GM23248 (cell line): ENCODE data around the gene PABPN1L. TPM values are rescaled to one million over a fixed set of nuclear protein-coding genes. Genes with fewer than 3 reads are reported as not detected.
"Not testable (repeated sequence)": the region's sequence is repeated elsewhere in the genome, so short reads cannot be mapped to it uniquely, and the experiment has no call there.

ENCODE experiments used
- DNase-seq: peaks from one replicate; pipeline ENCODE4 v3.0.0-alpha.2; 2015
- H2AFZ ChIP-seq: fragments of 200-600 bp; sonication (generic); 2 replicates; pipeline ENCODE4 v1.6.1; 2016; ENCODE audit warnings: antibody characterized with exemption
- H3F3A ChIP-seq: fragments of 200-600 bp; sonication (generic); 2 replicates; pipeline ENCODE4 v1.6.1; 2016; ENCODE audit warnings: mild to moderate bottlenecking, antibody characterized with exemption, mixed run types; ENCODE audit not compliant: insufficient read depth
- H3K27ac ChIP-seq: fragments of 200-600 bp; sonication (generic); 2 replicates; pipeline ENCODE4 v1.5.1; 2016; ENCODE audit warnings: mild to moderate bottlenecking
- H3K27me3 ChIP-seq: fragments of 200-600 bp; sonication (generic); replicated peaks from 2 replicates; pipeline ENCODE4 v1.6.1; 2016; ENCODE audit warnings: mild to moderate bottlenecking; ENCODE audit not compliant: insufficient read depth
- H3K36me3 ChIP-seq: fragments of 200-600 bp; sonication (generic); 2 replicates; pipeline ENCODE4 v1.6.1; 2016; ENCODE audit warnings: low read depth, mild to moderate bottlenecking
- H3K4me1 ChIP-seq: fragments of 200-600 bp; sonication (generic); 2 replicates; pipeline ENCODE4 v1.6.1; 2016; ENCODE audit warnings: mild to moderate bottlenecking; ENCODE audit not compliant: insufficient read depth
- H3K4me2 ChIP-seq: fragments of 200-600 bp; sonication (generic); one replicate; pipeline ENCODE4 v1.6.1; 2016; ENCODE audit warnings: mild to moderate bottlenecking; ENCODE audit not compliant: unreplicated experiment
- H3K4me3 ChIP-seq: fragments of 200-600 bp; sonication (generic); 2 replicates; pipeline ENCODE4 v1.5.1; 2016; ENCODE audit warnings: mild to moderate bottlenecking
- H3K79me2 ChIP-seq: fragments of 200-600 bp; sonication (generic); 2 replicates; pipeline ENCODE4 v1.6.1; 2016; ENCODE audit warnings: mild to moderate bottlenecking; ENCODE audit not compliant: insufficient read depth
- H3K9ac ChIP-seq: fragments of 200-600 bp; sonication (generic); 2 replicates; pipeline ENCODE4 v1.6.1; 2016; ENCODE audit warnings: mild to moderate bottlenecking
- H3K9me2 ChIP-seq: fragments of 200-600 bp; sonication (generic); 2 replicates; pipeline ENCODE4 v1.6.1; 2016; ENCODE audit warnings: mixed run types, mild to moderate bottlenecking, moderate library complexity; ENCODE audit not compliant: insufficient read depth
- H3K9me3 ChIP-seq: fragments of 200-600 bp; sonication (generic); one replicate; pipeline ENCODE4 v1.6.1; 2017; ENCODE audit warnings: low read depth
- H4K20me1 ChIP-seq: fragments of 200-600 bp; sonication (generic); 2 replicates; pipeline ENCODE4 v1.6.0; 2016; ENCODE audit not compliant: insufficient read depth
- EZH2 ChIP-seq: fragments of 200-600 bp; sonication (generic); IDR thresholded peaks from 2 replicates; pipeline ENCODE4 v1.6.1; 2018; ENCODE audit warnings: antibody characterized with exemption, mild to moderate bottlenecking; ENCODE audit not compliant: insufficient read depth, poor library complexity, severe bottlenecking
- EZH2phosphoT487 ChIP-seq: fragments of 200-600 bp; sonication (generic); IDR thresholded peaks from 2 replicates; pipeline ENCODE4 v1.6.1; 2018; ENCODE audit warnings: antibody characterized with exemption, moderate library complexity, mild to moderate bottlenecking, low read depth; ENCODE audit not compliant: insufficient read depth
- WGBS, 2 experiments: methylation state at CpG; one replicate each; pipeline ENCODE4 v1.1.6; 2015 to 2017; ENCODE audit warnings: low lambda C conversion rate in 2 of 2, low coverage in 1 of 2; ENCODE audit errors: missing lambda C conversion rate in 2 of 2; 5-methylcytosine and 5-hydroxymethylcytosine counted together
- in situ Hi-C: fragments of 300-500 bp; cut with MboI; formaldehyde crosslinking; loops from 2 replicates; pipeline ENCODE4 v1.15.0; 2020
- polyA plus RNA-seq: library from polyadenylated mRNA; unstranded; fragments of >200 nt; fragmentation: Nextera tagmentation; extraction: Ambion mirVana; gene quantifications from 2 replicates; pipeline ENCODE4 v1.2.1, GENCODE V29; 2016
- total RNA-seq: library from RNA; depleted of rRNA; stranded (reverse); fragments of >200 nt; shearing (Covaris generic); gene quantifications from 2 replicates; pipeline ENCODE4 v1.2.3, GENCODE V29; 2014

The PABPN1L gene
- total and polyA plus RNA-seq, 2 experiments from 2014 or later: not detected

- in situ Hi-C loops: no loop called here
Measured at GRCh38 chr16:88894681-88895300, 28.3 kb upstream of the PABPN1L start.

GRCh38 chr16:88894266-88894665 is 27.8 kb upstream of the PABPN1L start:
- H3K9me2 ChIP-seq, in situ Hi-C loops, H2AFZ ChIP-seq, H3K4me3 ChIP-seq, H3K4me1 ChIP-seq, H3K9ac ChIP-seq, H3K9me3 ChIP-seq, H3K27me3 ChIP-seq, H3K27ac ChIP-seq, H4K20me1 ChIP-seq, H3K79me2 ChIP-seq, DNase-seq, H3K4me2 ChIP-seq, H3K36me3 ChIP-seq, H3F3A ChIP-seq: not testable (repeated sequence)
- 79 to 89% methylated on average over 3 to 6 of the region's 6 CpGs for whole genome bisulfite sequencing, 2 experiments

More at GRCh38 chr16:88894681-88895300, 28.3 kb upstream of the PABPN1L start:
- Histone ChIP-seq H4K20me1 (no peaks in the 10 kb centered on the region), H3K27ac (no peak overlapping the region), H3K4me2 (no peak overlapping the region), H2AFZ (no peak overlapping the region), H3K79me2 (no peaks in the 10 kb centered on the region), H3K9me2 (no peaks in the 10 kb centered on the region), H3K4me1 (no peaks in the 10 kb centered on the region), H3K27me3 (no peaks in the 10 kb centered on the region), H3K9ac (no peak overlapping the region), H3K9me3 (no peaks in the 10 kb centered on the region), H3F3A (no peaks in the 10 kb centered on the region), H3K36me3 (no peaks in the 10 kb centered on the region), H3K4me3 (no peak overlapping the region)
- WGBS, 2 experiments: 77 to 80% methylated on average over 21 of the region's 21 CpGs
- TF ChIP-seq EZH2 (no peak), EZH2phosphoT487 (no peak)
- no peak for DNase-seq

DNA sequence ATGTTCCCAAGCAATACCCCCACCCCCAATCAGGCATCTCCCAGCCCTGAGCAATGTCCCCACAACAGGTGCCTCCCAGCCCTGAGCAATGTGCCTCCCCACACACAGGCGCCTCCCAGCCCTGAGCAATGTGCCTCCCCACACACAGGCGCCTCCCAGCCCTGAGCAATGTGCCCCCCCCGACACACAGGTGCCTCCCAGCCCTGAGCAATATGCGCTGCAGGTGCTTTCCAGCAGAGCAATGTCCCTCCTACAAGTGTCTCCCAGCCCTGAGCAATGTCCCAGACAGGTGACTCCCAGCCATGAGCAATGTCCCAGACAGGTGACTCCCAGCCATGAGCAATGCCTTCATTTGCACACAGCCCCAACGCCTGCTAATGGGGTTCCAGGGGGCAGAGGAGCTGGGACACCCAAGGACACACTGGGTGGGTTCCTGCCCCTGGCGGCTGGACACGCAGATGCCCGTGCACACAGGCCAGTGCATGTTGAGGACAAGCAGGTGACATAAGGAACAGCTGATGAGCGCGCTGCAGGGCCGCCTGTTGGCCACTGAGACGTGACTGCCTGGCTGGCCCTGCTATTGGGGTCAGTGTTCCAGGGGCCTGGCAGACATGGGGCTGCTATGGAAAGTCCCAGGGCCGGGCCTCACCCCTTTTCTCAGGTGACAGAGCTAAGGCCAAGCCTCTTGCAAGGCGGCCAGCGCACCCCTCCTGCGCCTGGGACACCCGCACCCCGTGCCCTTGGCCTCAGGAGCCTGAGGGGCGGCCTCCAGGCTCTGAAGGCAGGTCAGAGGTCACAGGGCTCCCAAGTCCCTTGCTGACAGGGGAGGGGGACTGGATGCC is 26.9 kb upstream of the PABPN1L start:
- no peaks in the 10 kb centered on the region for H3F3A ChIP-seq
- no peak overlapping the region for H3K27ac ChIP-seq
- no peak overlapping the region for H2AFZ ChIP-seq
- no peak overlapping the region for H3K4me2 ChIP-seq
- H4K20me1 ChIP-seq: no peaks in the 10 kb centered on the region
- TF ChIP-seq EZH2phosphoT487: no peak
- no peak overlapping the region for H3K4me3 ChIP-seq
- WGBS, 2 experiments: 81% methylated on average over 18 to 19 of the region's 19 CpGs
- H3K36me3 ChIP-seq: no peaks in the 10 kb centered on the region
- no peaks in the 10 kb centered on the region for H3K27me3 ChIP-seq
- no peaks in the 10 kb centered on the region for H3K4me1 ChIP-seq
- no peak overlapping the region for H3K9ac ChIP-seq
- no peaks in the 10 kb centered on the region for H3K79me2 ChIP-seq
- H3K9me2 ChIP-seq: no peaks in the 10 kb centered on the region
- no peak for DNase-seq
- in situ Hi-C loops: no loop called here
- H3K9me3 ChIP-seq: no peaks in the 10 kb centered on the region

DNA sequence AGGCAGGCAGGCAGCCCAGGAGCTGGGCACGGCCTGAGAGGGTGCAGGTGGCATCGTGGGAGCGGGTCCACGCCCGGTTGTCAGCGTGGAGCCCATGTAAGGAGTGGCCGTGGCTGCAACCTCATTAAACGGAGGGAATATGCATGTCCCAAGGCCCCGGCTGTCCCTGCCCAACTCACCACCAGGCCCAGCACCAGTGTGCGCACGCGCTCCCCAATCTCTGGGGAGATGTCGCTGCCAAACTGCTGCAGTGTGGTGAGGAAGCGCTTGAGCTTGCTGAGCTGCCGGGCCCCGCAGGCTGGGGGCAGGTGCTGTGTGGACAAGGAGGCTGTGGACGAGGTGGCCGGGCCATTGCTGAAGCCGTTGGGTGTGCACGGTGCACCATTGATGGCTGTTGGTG is 25.6 kb upstream of the PABPN1L start:
- Histone ChIP-seq H3F3A (no peaks in the 10 kb centered on the region), H3K9ac (no peak overlapping the region), H3K4me1 (no peaks in the 10 kb centered on the region), H4K20me1 (no peaks in the 10 kb centered on the region), H3K9me3 (no peaks in the 10 kb centered on the region), H3K27me3 (no peaks in the 10 kb centered on the region), H3K79me2 (no peaks in the 10 kb centered on the region), H3K36me3 (no peaks in the 10 kb centered on the region), H3K27ac (no peak overlapping the region), H3K4me2 (no peak overlapping the region), H2AFZ (no peak overlapping the region), H3K9me2 (no peaks in the 10 kb centered on the region), H3K4me3 (no peak overlapping the region)
- TF ChIP-seq EZH2phosphoT487: no peak
- TF ChIP-seq EZH2: no peak
- WGBS, 2 experiments: 86 to 88% methylated on average over 20 of the region's 20 CpGs
- in situ Hi-C loops: no loop called here
- DNase-seq: no peak
